NCI-H1417 (cell line): ENCODE measurements around the gene FXYD6.
A peak's percentile ranks its signal among the peaks of the same experiment; 100 is the strongest.

ENCODE experiments used
- DNase-seq, 3 experiments: peaks; one replicate each; lab custom pipeline; 2025; lab: John Stamatoyannopoulos, UW

FXYD6 gene

DNA sequence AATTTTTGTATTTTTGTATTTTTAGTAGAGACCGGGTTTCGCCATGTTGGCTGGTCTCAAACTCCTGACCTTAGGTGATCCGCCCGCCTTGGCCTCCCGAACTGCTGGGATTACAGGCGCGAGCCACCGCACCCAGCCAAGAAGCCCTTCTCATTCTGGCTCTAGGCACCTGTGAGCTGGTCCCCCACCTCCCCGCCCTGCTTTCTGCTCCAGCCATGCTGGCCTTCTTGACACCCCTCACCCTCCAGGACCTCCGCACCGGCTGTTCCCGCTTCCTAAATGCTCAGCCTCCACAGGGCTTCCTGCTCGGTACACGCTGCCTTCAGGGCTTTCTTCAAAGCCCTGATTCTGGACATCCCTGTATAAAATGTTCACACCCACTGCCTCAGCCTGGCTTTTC is 46.4 kb downstream of the FXYD6 start:
- no peak for DNase-seq

DNA sequence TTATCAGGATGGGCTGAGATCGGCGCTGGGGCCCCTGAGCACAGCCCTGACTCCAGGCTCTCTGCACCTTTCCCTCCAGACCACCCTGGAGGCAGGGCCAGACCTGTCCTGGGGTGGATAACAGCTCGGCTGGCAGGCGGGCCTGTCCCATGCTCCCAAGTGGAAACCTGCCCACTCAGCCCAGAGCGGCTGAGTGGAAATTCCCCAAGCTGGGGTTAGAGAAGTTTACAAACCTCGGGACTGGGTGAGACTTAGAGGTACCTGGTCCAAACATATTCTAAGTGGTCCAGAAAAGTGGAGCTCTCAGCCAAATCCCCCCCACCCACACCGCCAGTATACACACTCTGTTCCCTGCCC is 47.1 kb downstream of the FXYD6 start:
- DNase-seq, result no peak

DNA sequence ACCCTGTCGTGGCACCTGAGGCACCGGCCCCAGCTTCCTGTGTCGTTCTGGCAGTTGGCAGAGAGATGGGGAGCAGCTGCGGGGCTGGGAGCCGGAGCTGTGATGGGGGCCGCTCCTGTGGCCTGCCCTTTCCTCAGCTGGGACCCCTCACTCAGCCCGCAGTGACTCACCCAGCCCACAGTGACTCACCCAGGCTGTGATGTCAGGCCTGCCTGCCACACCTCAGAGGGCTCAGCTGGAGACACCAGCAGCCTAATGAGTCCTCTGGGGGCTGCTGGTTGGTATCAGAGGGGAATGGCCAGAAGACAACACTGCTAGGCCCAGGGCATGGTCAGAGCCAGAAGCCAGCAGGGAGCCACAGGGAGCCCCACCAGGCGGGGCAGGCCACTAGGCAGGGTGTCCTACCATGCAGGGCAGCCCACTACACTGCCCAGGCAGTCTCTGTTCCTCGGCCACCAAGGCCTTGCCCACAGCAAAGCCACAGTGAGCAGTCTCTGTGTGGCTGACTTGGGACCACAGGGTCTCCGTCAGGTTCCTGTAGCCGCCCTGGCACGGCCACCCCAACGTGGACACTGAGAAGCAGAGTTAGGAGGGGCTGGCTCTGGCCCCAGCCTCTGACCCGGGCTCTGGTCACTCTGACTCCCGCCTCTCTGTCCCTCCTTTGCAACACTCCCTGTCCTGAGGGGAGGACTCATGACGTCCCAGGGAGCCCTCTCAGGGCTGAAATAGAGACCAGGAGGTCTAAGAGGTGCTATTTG is 47.7 kb downstream of the FXYD6 start:
- peak in 1 of 3 experiments; percentile 26 for DNase-seq

DNA sequence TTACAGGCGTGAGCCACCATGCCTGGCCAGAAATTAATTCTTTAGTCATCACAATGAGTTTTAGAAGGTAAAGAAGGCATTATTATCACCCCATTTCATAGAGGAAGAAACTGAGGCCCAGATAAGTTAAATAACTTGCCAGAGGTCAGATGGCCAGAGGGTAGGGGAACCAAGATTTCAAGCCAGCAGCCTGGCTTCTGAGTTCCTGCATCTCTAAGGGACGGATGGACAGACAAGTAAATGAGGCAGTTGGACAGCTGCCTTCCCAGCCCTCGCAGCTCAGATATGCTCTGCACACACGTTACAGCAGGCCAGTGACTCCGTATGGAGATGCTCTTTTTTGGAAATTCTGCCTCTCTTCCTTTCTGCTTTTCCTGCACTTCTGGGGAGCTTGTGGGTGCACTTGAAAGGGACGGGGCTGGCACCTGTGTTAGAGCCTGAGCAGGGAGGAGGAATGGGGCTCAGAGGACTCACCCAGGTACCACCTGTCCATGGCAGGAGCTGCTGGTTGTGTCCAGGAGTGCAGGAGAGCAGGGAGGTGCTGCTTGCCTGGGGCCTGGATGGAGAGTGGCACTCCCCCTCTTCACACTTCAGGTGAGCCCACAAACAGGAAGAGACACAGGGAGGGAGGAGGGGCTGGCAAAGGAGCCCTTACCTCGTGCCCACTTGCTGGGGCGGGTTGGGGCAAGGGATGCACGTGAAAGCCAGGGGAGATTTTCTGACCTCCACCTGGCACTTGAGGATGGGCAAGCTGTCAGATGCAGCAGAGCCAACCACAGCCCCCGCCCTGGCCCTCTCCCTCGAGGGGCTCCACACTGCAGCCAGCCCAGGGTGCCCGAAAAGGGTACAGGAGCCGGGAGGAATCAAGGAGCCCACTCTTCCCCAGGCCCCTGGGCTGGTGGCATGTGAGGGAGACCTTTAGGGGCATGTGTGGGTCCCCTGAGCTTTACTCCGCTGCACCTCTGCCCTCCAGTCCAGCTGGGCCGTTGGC is 48.6 kb downstream of the FXYD6 start:
- peak in 2 of 3 experiments; percentile 62 to 72 for DNase-seq

DNA sequence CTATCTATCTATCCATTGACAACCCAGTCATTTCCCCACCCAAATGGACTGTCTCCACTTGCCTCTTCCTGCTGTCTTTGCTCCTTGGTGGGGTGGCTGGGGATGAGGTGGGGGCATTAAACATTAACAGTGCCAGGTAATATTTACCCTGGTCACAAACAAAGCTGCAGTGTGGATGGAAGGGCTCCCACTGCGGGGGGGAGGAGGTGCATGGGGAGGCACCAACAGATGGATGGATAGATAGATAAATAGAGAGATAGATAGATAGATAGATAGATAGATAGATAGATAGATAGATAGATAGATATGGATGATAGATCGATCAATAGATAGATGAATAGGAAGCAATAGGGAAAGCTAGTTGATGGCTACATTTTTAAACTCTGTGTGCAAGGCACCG is 49.6 kb downstream of the FXYD6 start:
- no peak for DNase-seq

DNA sequence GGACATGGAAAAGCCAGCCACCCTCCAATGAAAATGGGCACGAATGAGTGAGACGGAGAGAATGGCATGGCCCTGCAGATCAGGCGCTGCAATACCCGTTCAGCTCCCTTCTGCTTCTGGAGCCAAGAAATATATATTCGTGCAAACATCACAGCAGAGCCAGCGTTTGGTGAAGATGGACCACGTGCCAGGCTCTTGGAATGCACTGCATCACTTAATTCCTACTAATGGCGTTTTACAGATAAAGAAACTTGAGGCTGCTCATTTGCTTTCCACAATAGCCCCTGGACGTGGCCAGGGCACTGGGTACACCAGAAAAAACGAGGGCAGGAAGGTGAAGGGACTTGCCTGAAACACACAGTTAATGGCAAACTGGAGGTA is 50.3 kb downstream of the FXYD6 start:
- DNase-seq, result no peak

DNA sequence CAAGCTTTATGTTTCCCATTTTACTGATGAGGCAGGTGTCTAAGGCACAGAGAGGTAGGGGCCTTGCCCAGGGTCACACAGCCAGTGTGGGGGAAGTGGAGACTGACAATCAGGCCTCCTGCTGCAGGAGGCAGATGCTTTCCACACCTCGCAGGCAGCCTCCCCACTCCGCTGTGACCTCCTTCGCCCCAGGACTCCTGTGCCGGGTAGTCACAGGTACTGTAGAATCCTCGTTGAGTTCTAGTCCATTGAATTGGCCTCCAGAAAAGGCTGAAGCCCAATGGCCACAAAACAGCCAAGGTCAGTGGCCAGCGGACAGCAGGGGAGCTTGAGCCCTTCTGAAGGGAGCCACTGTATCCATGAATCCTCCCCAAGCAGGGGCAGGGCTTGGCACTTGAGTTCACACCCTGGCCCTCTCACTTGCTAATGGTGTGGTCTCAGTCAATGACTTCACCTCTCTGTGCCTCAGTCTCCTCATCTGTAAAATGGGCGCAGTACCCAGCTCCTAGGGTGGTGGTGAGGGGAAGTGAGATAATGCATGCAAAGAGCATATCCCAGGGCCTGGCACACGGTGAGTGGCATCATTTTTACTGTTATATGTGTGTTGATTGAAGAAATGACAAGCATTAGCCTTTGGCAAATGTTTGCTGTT is 50.8 kb downstream of the FXYD6 start:
- DNase-seq, result no peak

DNA sequence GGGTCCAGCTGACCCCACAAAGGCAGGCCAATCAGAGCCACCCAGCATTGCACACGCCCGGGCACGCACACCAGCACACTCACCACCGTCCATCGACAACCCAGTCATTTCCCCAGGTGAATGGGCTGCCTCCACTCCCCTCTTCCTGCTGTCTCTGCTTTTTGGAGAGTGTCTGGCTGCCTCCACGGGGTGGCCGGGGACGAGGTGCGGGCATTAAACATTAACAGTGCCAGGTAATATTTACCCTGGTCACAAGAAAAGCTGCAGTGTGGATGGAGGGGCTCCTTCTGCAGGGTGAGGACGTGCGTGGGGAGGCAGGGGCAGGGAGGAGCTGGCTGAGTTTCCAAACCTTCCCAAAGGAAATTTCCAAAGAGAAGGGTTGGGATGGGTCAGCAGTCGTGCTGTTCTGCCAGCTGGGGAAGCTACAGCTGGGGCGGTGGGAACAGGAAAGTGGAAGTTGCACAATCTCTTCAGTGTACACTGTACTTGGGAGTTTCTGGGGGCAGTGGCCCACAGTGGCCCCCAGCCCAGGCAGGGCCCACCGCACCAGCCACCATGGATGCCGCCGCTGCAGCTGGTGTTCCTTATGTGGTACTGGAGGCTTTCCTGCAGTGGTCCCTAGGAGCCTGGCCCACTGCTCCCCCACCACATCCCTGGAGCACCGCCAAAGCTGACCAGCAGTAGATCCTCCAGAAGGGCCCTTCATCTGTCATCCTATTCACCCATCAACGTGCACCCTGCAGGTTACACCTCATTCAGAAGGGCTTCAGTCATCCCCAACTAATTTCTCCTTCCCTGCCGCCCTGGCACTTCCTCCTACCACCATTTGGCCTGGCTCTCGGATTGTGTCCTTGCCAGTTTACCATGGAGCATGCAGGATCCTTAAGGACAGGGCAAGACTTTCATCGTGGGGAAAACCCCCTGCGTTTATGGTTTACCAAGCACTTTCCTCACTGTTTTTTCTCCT is 51.6 kb downstream of the FXYD6 start, which contains the start of gene FXYD2:
TSS of gene FXYD2 (minus strand) at position 174 of the 967 bp plus-strand sequence. CDS start at position 108, 66 bp downstream.
- peak in 1 of 3 experiments; percentile 45 for DNase-seq

DNA sequence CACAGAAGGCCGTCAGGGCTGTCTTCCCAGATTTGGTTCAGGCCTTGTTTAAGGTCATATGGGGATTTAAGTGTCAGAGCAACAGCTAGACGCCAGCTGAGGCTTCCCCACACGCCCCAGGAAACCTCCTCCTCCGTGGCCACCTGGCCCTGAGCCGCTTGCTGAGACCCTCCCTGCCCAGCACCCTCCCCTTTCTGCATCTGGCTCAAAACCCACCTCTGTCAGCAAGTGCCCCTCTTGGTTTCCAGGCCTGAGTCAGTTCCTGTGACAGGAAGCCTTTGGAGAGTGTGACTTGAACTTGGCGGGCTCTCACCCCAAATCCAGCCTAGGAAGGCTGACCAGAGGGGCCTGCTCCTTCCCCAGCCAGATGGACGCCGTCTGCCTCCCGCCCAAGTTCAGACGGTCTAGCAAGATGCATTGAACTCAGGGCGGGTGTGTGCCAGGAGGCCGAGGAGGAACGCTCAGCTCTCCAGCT is 52.5 kb downstream of the FXYD6 start:
- no peak for DNase-seq

DNA sequence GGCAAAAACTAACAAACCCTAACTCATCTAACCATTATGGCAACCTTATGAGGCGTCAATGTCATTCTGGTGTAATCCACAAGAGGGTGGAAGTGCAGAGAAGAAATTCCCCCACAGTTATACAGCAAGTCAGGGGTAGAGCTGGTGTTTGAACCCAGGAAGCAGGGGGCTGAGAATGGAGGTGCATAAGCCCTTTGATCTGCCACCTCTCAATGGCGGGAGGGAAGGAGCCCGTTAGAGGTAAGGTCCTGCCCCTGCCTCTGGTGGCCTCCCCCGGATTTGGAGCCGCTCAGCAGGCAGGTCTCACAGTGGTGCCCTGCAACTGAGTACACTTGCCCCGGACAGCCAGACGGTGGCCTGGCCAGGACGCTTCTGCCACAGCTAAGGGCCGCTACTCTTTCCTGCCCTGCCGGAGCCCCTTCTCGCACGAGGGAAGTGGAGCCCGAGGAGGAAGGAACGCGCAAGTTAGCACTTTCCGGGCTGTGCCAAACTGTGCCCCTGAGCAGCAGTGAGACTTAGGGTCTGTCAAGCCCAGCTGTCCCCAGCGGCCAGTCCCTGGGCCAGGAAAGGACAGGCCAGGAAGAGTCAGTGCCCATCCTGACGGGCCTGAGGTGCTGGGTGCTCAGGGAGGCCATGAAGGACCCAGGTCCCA is 53.0 kb downstream of the FXYD6 start:
- DNase-seq, result peak in 1 of 3 experiments; percentile 30

DNA sequence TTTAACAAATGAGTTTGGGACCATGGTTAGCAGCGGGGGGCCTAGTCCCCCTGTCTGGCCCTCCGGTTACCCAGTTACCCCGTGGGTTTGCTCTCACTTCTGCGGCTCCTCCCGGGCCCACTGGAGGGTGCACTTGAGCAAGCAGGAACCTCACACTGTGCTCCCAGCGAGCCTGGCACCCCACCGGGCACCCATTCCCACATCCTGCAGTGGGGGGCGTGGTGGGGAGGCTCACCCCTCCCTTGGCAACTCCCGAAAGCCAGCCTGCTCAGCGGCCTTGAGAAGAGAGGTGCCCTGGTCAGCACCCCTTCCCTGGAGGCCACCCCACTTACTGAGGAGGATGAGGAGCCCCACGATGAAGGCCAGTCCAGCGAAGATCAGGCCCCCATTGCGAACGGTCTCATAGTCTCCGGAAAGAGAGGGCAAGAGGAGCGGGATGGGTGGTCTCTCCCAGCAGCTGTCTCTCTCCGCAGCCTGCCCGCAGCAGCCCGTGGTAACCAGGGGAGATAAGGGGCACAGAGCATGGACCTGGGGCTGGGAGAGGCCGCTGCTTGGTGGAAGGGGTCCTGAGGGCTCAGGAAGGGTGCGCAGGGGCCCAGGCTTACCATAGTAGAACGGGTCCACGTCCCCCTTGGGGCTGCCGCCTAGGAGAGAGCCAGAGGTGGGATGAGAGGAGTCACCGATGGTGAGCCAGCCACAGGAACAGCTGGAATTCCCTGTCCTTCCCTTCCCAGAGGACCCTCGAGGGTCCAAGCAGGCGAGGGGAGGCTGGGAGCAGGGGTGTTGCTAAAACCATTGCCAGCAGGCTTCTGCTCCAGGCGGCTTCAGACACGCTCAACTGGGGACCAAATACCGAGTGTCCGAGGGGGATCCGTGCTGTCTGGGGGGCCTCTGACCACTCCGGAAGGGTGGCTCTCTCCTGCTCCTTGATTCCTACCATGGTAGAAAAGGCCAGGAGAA is 54.1 kb downstream of the FXYD6 start:
- DNase-seq, result peak; percentile 40 to 71 (median 69)

DNA sequence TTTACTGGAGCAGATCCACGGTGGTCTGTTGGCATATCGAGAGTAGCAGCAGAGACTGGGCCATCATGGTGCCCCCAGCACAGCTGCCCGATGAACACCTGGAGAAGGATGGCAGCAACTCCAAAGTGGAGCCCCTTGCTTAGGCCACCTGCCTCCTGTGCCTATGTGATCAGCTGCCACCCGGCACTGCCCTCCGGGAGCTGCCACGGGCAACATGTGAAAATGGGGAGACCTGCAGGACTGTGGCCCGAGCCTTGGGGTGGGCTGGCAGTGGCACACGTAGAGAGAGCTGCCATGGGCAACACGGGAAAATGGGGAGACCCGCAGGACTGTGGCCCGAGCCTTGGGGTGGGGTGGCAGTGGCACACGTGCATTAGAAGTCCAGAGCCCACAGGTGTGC is 55.0 kb downstream of the FXYD6 start:
- no peak for DNase-seq

DNA sequence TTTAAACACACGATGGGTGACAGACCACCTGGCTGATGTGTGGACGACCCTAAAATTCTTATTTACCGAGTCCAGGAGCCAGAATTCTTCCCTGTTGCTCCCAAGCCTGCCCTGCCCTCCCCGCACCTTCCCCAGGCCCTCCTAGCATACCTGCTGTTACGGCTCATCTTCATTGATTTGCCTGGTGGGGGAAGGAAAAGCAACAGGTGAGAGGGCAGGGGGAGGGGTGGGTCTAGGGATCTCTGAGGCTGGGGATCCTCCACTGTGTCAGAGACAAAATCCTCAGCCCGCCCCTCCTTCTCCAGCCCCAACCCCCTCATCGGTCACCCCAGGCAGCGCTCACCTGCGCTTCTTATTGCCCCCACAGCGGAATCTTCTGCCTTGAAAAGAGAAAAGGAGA is 55.9 kb downstream of the FXYD6 start:
- peak in 2 of 3 experiments; percentile 73 to 81 for DNase-seq

DNA sequence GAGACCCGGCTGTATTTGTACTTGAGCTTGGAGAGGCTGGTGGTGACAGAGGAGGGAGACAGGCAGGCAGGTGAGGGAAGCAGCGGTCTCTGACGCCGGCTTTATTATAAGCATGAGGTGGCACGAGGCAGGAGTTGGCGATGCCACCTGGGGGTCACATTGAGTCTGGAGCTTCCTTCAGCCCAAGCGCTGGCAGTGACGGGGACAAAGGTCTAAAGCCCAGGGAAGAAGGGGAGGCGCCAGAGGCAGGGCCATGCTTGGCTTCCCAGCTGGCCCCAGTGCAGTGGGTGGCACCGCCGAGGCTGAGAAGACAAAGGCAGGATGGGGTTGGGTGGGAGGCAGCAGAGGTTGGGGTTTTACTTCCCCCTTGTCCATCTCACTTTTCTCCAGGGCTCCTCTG is 56.4 kb downstream of the FXYD6 start:
- DNase-seq, result peak in 2 of 3 experiments; percentile 93 to 98

DNA sequence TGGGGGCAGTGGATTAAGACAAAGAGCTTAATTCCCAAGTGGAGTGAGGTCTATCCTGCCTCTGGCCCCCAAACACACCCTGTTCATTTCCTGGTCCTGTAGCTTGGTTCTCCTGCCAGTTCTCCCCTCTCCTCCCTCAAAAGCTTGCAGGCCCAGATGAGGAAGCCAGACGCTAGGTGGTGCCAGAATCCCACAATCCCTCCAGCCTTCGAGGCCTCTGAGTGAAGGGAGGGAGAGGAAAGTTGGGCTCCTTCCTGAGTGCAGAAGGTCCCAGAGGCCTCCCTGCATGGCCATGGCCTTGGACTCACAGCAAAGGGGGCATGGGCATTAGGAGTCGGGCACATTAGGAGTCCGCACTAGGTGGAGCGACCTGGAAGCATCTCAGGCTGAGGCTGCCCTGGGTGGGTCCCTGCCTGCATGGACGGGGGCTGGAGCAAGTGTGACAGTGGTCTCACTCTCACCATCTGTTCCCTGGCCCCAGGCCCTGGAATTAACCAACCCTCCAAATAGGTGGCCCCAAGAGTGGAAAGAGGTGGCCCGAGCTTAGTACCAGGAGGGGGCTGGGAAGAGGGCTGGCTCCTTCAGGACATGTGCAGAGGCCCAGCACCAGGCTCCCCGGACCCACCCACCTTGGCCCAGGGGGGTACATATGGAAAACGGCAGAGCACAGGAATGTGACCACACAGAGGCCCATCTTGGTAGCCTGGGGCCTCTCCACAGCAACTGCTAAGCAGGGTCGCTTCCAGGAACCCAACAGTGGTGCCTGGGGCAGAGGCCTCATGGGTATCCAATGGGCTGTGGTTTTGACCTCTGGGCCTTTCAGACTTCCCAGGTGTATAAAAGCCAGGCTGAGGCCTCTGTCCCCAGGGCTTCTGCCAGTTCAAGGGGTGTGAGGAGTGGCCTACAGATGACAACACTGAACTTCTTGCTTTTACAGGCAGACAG is 57.1 kb downstream of the FXYD6 start:
- peak; percentile 59 to 80 (median 67) for DNase-seq

DNA sequence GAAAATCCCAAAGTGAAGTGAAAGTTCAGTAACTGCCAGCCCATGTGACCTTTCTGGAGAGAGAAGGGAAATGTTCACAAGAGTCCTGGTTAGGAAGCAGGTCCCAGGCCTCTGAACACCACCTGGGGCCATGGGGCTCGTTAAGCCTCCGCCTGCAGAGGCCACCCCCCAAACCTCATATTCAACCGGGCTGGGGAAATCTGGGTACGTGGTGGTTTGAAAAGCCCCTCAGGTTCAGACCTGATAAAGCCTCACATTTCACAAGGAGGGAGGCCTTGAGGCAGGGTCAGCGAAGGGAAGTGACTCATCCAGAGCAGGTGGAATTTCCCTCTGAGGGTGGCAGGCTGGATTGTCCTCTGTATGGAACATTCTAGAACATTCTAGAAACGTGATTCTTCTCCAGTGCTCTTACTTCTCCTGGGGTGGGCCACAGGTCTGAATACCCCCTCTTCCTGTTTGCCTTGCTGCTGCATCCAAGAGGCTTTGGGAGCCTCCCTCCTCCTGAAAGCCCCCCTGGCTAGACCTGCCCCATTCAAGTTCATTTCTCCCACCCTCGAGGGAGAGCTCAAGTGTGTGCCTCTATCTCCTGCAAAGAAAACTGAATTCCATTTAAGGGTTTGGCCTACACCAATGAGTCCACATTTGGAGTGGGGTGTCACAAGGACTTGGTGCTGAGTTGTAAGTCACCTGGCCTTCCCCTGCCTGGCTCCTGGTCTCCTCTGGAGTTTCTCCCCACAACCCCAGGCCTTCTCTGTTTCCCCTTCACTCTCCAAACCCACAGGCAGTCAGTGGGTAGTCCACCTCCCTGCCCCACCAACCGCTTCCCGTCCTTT is 58.2 kb downstream of the FXYD6 start:
- DNase-seq, result peak in 1 of 3 experiments; percentile 56

DNA sequence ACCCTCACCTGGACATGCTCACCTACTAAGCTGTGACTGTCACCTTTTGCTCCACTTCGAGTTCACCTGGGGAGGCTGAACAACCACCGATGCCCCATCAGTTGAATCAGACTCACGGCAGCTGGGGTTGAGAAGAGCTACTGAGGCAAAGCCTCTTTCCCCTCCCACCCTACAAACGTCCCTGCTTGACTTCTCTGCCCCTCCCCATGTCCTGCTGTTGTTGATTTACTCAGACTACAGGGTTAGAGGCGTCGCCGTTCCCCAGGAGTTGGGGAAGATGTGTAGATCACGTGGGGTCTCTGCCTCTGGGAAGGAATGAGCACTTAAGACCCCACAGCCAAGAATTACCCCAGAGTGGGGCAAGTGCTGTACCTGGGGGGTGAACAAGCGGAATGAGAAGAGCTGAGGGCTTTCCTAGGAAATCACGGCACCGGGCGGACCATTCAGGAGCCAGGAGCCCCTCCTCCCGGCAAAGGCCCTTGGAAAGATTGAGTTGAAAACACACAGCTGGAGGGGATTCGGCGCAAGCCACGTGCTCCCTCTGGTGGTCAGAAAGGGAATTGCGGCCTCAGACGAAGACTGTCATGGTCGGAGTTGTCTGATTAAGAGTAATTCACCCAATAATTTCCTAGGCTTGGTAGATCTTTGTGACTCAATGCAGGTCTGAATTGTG is 59.0 kb downstream of the FXYD6 start:
- DNase-seq, result peak; percentile 89 to 96 (median 91)
